Ascending aorta (tissue), 2 donors: ENCODE data around the gene ST8SIA1. TPM values are rescaled to one million over a fixed set of nuclear protein-coding genes. Genes with fewer than 3 reads are reported as not detected.

Experiments used
- DNase-seq, 2 donors: peaks; one replicate each; pipeline ENCODE4 v3.0.0-alpha.2; 2019; ENCODE audit warnings: low spot score in 2 of 2
- H3K27ac ChIP-seq, 2 donors: fragments of 200-600 bp; sonication (generic); one replicate each; pipeline ENCODE4 v1.5.1; 2016 to 2017; ENCODE audit warnings: mild to moderate bottlenecking in 1 of 2
- H3K27me3 ChIP-seq: fragments of 200-600 bp; sonication (generic); one replicate; pipeline ENCODE4 v1.5.1; 2017
- H3K36me3 ChIP-seq, 2 donors: fragments of 200-600 bp; sonication (generic); one replicate each; pipeline ENCODE4 v1.5.1; 2016
- H3K4me1 ChIP-seq, 2 donors: fragments of 200-600 bp; sonication (generic); one replicate each; pipeline ENCODE4 v1.5.1; 2016 to 2017; ENCODE audit warnings: mild to moderate bottlenecking in 1 of 2
- H3K4me3 ChIP-seq, 2 donors: fragments of 200-600 bp; sonication (generic); one replicate each; pipeline ENCODE4 v1.5.1; 2016 to 2017; ENCODE audit warnings: mild to moderate bottlenecking in 1 of 2
- H3K9me3 ChIP-seq, 2 donors: fragments of 200-600 bp; sonication (generic); one replicate each; pipeline ENCODE4 v1.5.1; 2016
- CTCF ChIP-seq, 3 experiments: fragments of 200-600 bp in 2 of 3; fragments of 450-650 bp in 1 of 3; sonication (generic) in 2 of 3; IDR thresholded peaks; one replicate each; pipeline ENCODE4 v1.5.1; 2016 to 2019; ENCODE audit warnings: antibody characterized with exemption in 3 of 3, mild to moderate bottlenecking in 1 of 3, moderate library complexity in 1 of 3
- intact Hi-C: fragments of 100-400 bp; cut with DNase I; formaldehyde crosslinking; loops from one replicate; pipeline ENCODE4 v1.15.1; 2023
- total RNA-seq: library from RNA; depleted of rRNA; stranded (reverse); fragments of >200 nt; gene quantifications from one replicate; pipeline ENCODE4 v1.1.0, GENCODE V29; 2016

ST8SIA1 gene
- total RNA-seq, 1 donor from 2014 or later: 9.7 TPM

- peaks cover 0 to 2% of the 10 kb centered on the region in 2 donors for H3K4me1 ChIP-seq
- H3K9me3 ChIP-seq: no peaks in the 10 kb centered on the region
- no peaks in the 10 kb centered on the region for H3K27me3 ChIP-seq
- DNase-seq: no peak
- H3K36me3 ChIP-seq: no peaks in the 10 kb centered on the region
- no peak for TF ChIP-seq CTCF (IDR thresholded peaks at IDR 0.05)
- H3K4me3 ChIP-seq: no peak overlapping the region
- intact Hi-C loops: loop anchor here (5.0 kb wide), 2 partner anchors 43 to 103 kb away; partner anchors contain the start of gene ST8SIA1
- H3K27ac ChIP-seq: no peak overlapping the region
Observed at GRCh38 chr12:22229652-22230279, 104.7 kb downstream of the ST8SIA1 start.

GRCh38 chr12:22228022-22228875, 106.3 kb downstream of the ST8SIA1 start:
- no peak for DNase-seq
- Histone ChIP-seq H3K27ac (peak overlapping the region in 1 of 2 donors; percentile 8), H3K4me1 (peaks cover 0 to 2% of the 10 kb centered on the region in 2 donors), H3K27me3 (no peaks in the 10 kb centered on the region), H3K9me3 (no peaks in the 10 kb centered on the region), H3K36me3 (no peaks in the 10 kb centered on the region), H3K4me3 (no peak overlapping the region)
- no peak for TF ChIP-seq CTCF (IDR thresholded peaks at IDR 0.05)
- intact Hi-C loops: loop anchor here (5.0 kb wide), 1 partner anchor 44 kb away; no protein-coding TSS in a partner anchor

- no peaks in the 10 kb centered on the region for H3K27me3 ChIP-seq
- no peak overlapping the region for H3K27ac ChIP-seq
- peaks cover 0 to 2% of the 10 kb centered on the region in 2 donors for H3K4me1 ChIP-seq
- H3K4me3 ChIP-seq: no peak overlapping the region
- no peaks in the 10 kb centered on the region for H3K36me3 ChIP-seq
- no peaks in the 10 kb centered on the region for H3K9me3 ChIP-seq
- intact Hi-C loops: no loop called here
- no peak for TF ChIP-seq CTCF (IDR thresholded peaks at IDR 0.05)
- DNase-seq: no peak
Observed at GRCh38 chr12:22223356-22223755, 111.2 kb downstream of the ST8SIA1 start.

GRCh38 chr12:22217556-22217955, 117.0 kb downstream of the ST8SIA1 start:
- Histone ChIP-seq H3K4me1 (no peaks in the 10 kb centered on the region), H3K4me3 (no peak overlapping the region), H3K36me3 (no peaks in the 10 kb centered on the region), H3K27ac (no peak overlapping the region), H3K27me3 (no peaks in the 10 kb centered on the region), H3K9me3 (no peaks in the 10 kb centered on the region)
- TF ChIP-seq CTCF (IDR thresholded peaks at IDR 0.05): no peak
- no peak for DNase-seq
- intact Hi-C loops: no loop called here

- no peak for DNase-seq
- Histone ChIP-seq H3K4me3 (no peak overlapping the region), H3K36me3 (no peaks in the 10 kb centered on the region), H3K27me3 (no peaks in the 10 kb centered on the region), H3K4me1 (no peaks in the 10 kb centered on the region), H3K27ac (no peak overlapping the region), H3K9me3 (no peaks in the 10 kb centered on the region)
- intact Hi-C loops: no loop called here
- TF ChIP-seq CTCF (IDR thresholded peaks at IDR 0.05): no peak
Observed at GRCh38 chr12:22215467-22216253, 118.8 kb downstream of the ST8SIA1 start.
